K562 (cell line): ENCODE results near the gene FBN3. TPM values are rescaled to one million over a fixed set of nuclear protein-coding genes. Genes with fewer than 3 reads are reported as not detected.
A peak's percentile ranks its signal among the peaks of the same experiment; 100 is the strongest.
"Not testable (repeated sequence)": the region's sequence is repeated elsewhere in the genome, so short reads cannot be mapped to it uniquely, and the experiment has no call there.

Source experiments
- BCOR ChIP-seq: fragments of 450-650 bp; IDR thresholded peaks from 2 replicates; pipeline ENCODE4 v1.6.1; 2016
- CBX3 ChIP-seq, 2 experiments: IDR thresholded peaks; 1 replicate in 1 of 2; 2 replicates in 1 of 2; pipeline ENCODE4 v1.6.1; 2012; ENCODE audit warnings: inconsistent platforms in 2 of 2, low read length in 2 of 2, borderline replicate concordance in 1 of 2, control low read depth in 1 of 2
- FOXM1 ChIP-seq, 2 experiments: fragments of 450-650 bp in 1 of 2; sonication (generic) in 1 of 2; formaldehyde crosslinking in 1 of 2; IDR thresholded peaks; 2 replicates each; pipeline versions ENCODE4 v1.6.1 to v1.9.0; 2017 to 2022; ENCODE audit warnings: low read depth in 2 of 2, mild to moderate bottlenecking in 2 of 2, missing genetic modification reagents in 1 of 2, moderate library complexity in 1 of 2
- HDAC8 ChIP-seq: fragments of 450-650 bp; IDR thresholded peaks from 2 replicates; pipeline ENCODE4 v1.6.1; 2016; ENCODE audit warnings: mild to moderate bottlenecking, missing genetic modification characterization, moderate library complexity, missing compliant biosample characterization
- MAFF ChIP-seq: IDR thresholded peaks from 2 replicates; pipeline ENCODE4 v1.6.1; 2012; ENCODE audit warnings: low read length, improper control_type of control experiment
- MNT ChIP-seq, 2 experiments: fragments of 450-650 bp; conservative IDR thresholded peaks; 2 replicates each; pipeline ENCODE4 v1.6.1; 2017; ENCODE audit warnings: mild to moderate bottlenecking in 2 of 2, moderate library complexity in 2 of 2
- TEAD4 ChIP-seq, 2 experiments: sonication (generic) in 1 of 2; formaldehyde crosslinking in 1 of 2; IDR thresholded peaks; 2 replicates each; pipeline versions ENCODE4 v1.6.1 to v1.8.0; 2012 to 2022; ENCODE audit warnings: borderline replicate concordance in 1 of 2, inconsistent platforms in 1 of 2, low read length in 1 of 2, mild to moderate bottlenecking in 1 of 2, missing genetic modification reagents in 1 of 2
- ZBTB2 ChIP-seq: fragments of 450-650 bp; IDR thresholded peaks from 2 replicates; pipeline ENCODE4 v1.6.1; 2016; ENCODE audit warnings: antibody characterized with exemption
- ZNF318 ChIP-seq, 2 experiments: fragments of 450-650 bp; IDR thresholded peaks; 2 replicates each; pipeline ENCODE4 v1.6.1; 2016; ENCODE audit warnings: mild to moderate bottlenecking in 2 of 2, borderline replicate concordance in 1 of 2, low read depth in 1 of 2, moderate library complexity in 1 of 2
- polyA plus RNA-seq, 8 experiments: library from polyadenylated mRNA; depleted of rRNA in 4 of 8; stranded (reverse) in 5 of 8; unstranded in 3 of 8; fragments of >200 nt; fragmentation: Nextera tagmentation in 2 of 8; fragmentation: Illumina TruSeq in 1 of 8; extraction: Ambion mirVana in 2 of 8; extraction: Trizol in 1 of 8; gene quantifications; 2 replicates each; pipeline versions ENCODE4 v1.2.1 to v1.2.3, GENCODE V29; 2011 to 2014; ENCODE audit warnings: inconsistent platforms in 1 of 8, missing spikeins in 1 of 8
- total RNA-seq, 7 experiments: library from RNA; depleted of rRNA in 6 of 7; stranded (reverse); fragments of >200 nt in 6 of 7; fragmentation: Illumina TruSeq in 2 of 7; extraction: Trizol in 2 of 7; gene quantifications; 2 replicates each; pipeline versions ENCODE4 v1.2.1 to v1.2.3, GENCODE V29; 2011 to 2021; ENCODE audit warnings: low replicate concordance in 1 of 7

The FBN3 gene
- total and polyA plus RNA-seq, 9 of the 15 experiments (the other 6 are each of a cell fraction or from before 2014, with no cell fraction given), result under 0.01 to 0.29 (median 0.01) TPM; not detected in 4

GRCh38 chr19:8033287-8034177, 115.9 kb downstream of the FBN3 start (continued):
- TF ChIP-seq ZNF318 (IDR thresholded peaks at IDR 0.05; ENCODE audit: borderline replicate concordance in 1 of 2, low read depth in 1 of 2), result peak in 1 of 2 experiments; percentile 51; a peak in 1 of 4 replicates
- TF ChIP-seq TEAD4 (IDR thresholded peaks at IDR 0.05; ENCODE audit: low read length), result peak; percentile 95
- not testable (repeated sequence) for TF ChIP-seq TEAD4 (CRISPR knock-in tag; IDR thresholded peaks at IDR 0.05; ENCODE audit: borderline replicate concordance); FOXM1 (CRISPR knock-in tag; IDR thresholded peaks at IDR 0.05; ENCODE audit: low read depth)
- TF ChIP-seq BCOR, result peak; percentile 94
- TF ChIP-seq FOXM1 (IDR thresholded peaks at IDR 0.05; ENCODE audit: low read depth), result peak; percentile 94
- TF ChIP-seq CBX3 (IDR thresholded peaks at IDR 0.05; ENCODE audit: borderline replicate concordance in 1 of 2, low read length in 2 of 2), result 0 out of 3 replicates have a peak, but pooled peaks of 1 of the 2 experiments have one; percentile 13
- TF ChIP-seq HDAC8 (tag), result peak; percentile 83
- peak; percentile 7 to 69; a peak in 2 of 4 replicates for TF ChIP-seq MNT (conservative IDR thresholded peaks at IDR 0.05)
- TF ChIP-seq MAFF, result 0 out of 2 replicates have a peak, but pooled peaks have one; percentile 34
- TF ChIP-seq ZBTB2, result peak; percentile 44; the same call in 1 of the 2 replicates
